ENCODE results near the gene GUCA1A. TPM values are rescaled to one million over a fixed set of nuclear protein-coding genes. Genes with fewer than 3 reads are reported as not detected.
A peak's percentile ranks its signal among the peaks of the same experiment; 100 is the strongest.

GUCA1A gene
- total RNA-seq, 2 experiments from 2014 or later: not detected

- Histone ChIP-seq H3K79me2 (ENCODE audit: insufficient read depth, low read depth, low read length) (peaks cover 28% of the 10 kb centered on the region), H3K4me3 (ENCODE audit: low read depth, low read length, poor library complexity, severe bottlenecking) (peak overlapping the region; percentile 89), H3K4me2 (ENCODE audit: low read length) (peak overlapping the region; percentile 78), H3K9me2 (ENCODE audit: insufficient read depth, low read length) (no peaks in the 10 kb centered on the region), H3K27ac (ENCODE audit: low read depth, low read length, poor library complexity, severe bottlenecking) (peak overlapping the region; percentile 48), H3K9me3 (ENCODE audit: low read length) (no peaks in the 10 kb centered on the region), H4K20me1 (ENCODE audit: insufficient read depth, low read length) (no peaks in the 10 kb centered on the region), H3K36me3 (ENCODE audit: insufficient read depth, low read length) (peaks cover 21% of the 10 kb centered on the region), H3K4me1 (ENCODE audit: insufficient read depth, low read length, poor library complexity, severe bottlenecking) (peaks cover 26% of the 10 kb centered on the region), H2AFZ (ENCODE audit: low read length) (peak overlapping the region; percentile 99; the same call in 1 of the 2 replicates)
- ChIA-PET POLR2A (interaction anchor here (1.0 to 1.5 kb wide), 3 partner anchors 10 to 296 kb away, joined by 3 to 5 read pairs (median 4); partner anchors contain the start of genes BYSL and MED20), CTCF (ENCODE audit: unreplicated experiment) (no interaction called here)
- intact Hi-C loops (cut with micrococcal nuclease; ENCODE audit: unreplicated experiment): loop anchor here (2.0 to 5.0 kb wide), 3 partner anchors 235 to 660 kb away; partner anchors contain the start of genes PRICKLE4 and TRERF1
- no peak for TF ChIP-seq EZH2phosphoT487 (IDR thresholded peaks at IDR 0.05; ENCODE audit: borderline replicate concordance, low read depth, low read length)
- TF ChIP-seq, protein P1, sequence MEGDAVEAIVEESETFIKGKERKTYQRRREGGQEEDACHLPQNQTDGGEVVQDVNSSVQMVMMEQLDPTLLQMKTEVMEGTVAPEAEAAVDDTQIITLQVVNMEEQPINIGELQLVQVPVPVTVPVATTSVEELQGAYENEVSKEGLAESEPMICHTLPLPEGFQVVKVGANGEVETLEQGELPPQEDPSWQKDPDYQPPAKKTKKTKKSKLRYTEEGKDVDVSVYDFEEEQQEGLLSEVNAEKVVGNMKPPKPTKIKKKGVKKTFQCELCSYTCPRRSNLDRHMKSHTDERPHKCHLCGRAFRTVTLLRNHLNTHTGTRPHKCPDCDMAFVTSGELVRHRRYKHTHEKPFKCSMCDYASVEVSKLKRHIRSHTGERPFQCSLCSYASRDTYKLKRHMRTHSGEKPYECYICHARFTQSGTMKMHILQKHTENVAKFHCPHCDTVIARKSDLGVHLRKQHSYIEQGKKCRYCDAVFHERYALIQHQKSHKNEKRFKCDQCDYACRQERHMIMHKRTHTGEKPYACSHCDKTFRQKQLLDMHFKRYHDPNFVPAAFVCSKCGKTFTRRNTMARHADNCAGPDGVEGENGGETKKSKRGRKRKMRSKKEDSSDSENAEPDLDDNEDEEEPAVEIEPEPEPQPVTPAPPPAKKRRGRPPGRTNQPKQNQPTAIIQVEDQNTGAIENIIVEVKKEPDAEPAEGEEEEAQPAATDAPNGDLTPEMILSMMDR (conservative IDR thresholded peaks at IDR 0.05; ENCODE audit: low read length): no peak
- BruUV-seq (replicated peaks): TSS peak; percentile 79
- peak; percentile 18 for DNase-seq (ENCODE audit: low spot score)
These were observed 44.0 kb downstream of the GUCA1A start for GRCh38 chr6:42217157-42217518.

GRCh38 chr6:42217519-42218367, 44.6 kb downstream of the GUCA1A start, which contains the start of gene MRPS10:
Gene MRPS10, minus strand, starts transcription at chr6:42217861. Its CDS starts 12 bp downstream, at chr6:42217849.
- Histone ChIP-seq H4K20me1 (ENCODE audit: insufficient read depth, low read length) (no peaks in the 10 kb centered on the region), H3K4me1 (ENCODE audit: insufficient read depth, low read length, poor library complexity, severe bottlenecking) (peaks cover 26% of the 10 kb centered on the region), H3K27ac (ENCODE audit: low read depth, low read length, poor library complexity, severe bottlenecking) (peak within 1 kb of the TSS; percentile 48), H2AFZ (ENCODE audit: low read length) (peak within 1 kb of the TSS; percentile 99), H3K4me2 (ENCODE audit: low read length) (peak within 1 kb of the TSS; percentile 78), H3K9me3 (ENCODE audit: low read length) (no peaks in the 10 kb centered on the region), H3K4me3 (ENCODE audit: low read depth, low read length, poor library complexity, severe bottlenecking) (peak within 1 kb of the TSS; percentile 89), H3K36me3 (ENCODE audit: insufficient read depth, low read length) (peaks cover 15% of the 10 kb centered on the region), H3K79me2 (ENCODE audit: insufficient read depth, low read depth, low read length) (peaks cover 28% of the 10 kb centered on the region), H3K9me2 (ENCODE audit: insufficient read depth, low read length) (no peaks in the 10 kb centered on the region)
- ChIA-PET POLR2A (interaction anchor here (0.6 to 1.5 kb wide), 4 partner anchors 9 to 297 kb away, joined by 3 to 5 read pairs (median 4); partner anchors contain the start of genes BYSL and MED20), CTCF (ENCODE audit: unreplicated experiment) (no interaction called here)
- TF ChIP-seq, protein P1 (conservative IDR thresholded peaks at IDR 0.05; ENCODE audit: low read length): no peak; the same call in 1 of the 2 replicates
- TF ChIP-seq EZH2phosphoT487 (IDR thresholded peaks at IDR 0.05; ENCODE audit: borderline replicate concordance, low read depth, low read length): no peak
- intact Hi-C loops (cut with micrococcal nuclease; ENCODE audit: unreplicated experiment): loop anchor here (2.0 to 5.0 kb wide), 3 partner anchors 235 to 659 kb away; partner anchors contain the start of genes PRICKLE4 and TRERF1
- no TSS peak for BruUV-seq (replicated peaks)
- DNase-seq (ENCODE audit: low spot score): peak; percentile 96
